ENCODE measurements around the gene COL1A1. TPM values are rescaled to one million over a fixed set of nuclear protein-coding genes. Genes with fewer than 3 reads are reported as not detected.

Gene COL1A1
- total RNA-seq, 1 experiment from 2014 or later: 23.4 TPM

GRCh38 chr17:50184611-50185398 is 16.6 kb downstream of the COL1A1 start:
- CTCF ChIA-PET: interaction anchor here (0.6 kb wide), 1 partner anchor 113 kb away, joined by 4 read pairs; no protein-coding TSS in a partner anchor
- Histone ChIP-seq H3K9me3 (no peaks in the 10 kb centered on the region), H3K27me3 (replicated peaks; ENCODE audit: control insufficient read depth, insufficient read depth, low read length) (no peaks in the 10 kb centered on the region), H3K4me1 (peaks cover 6% of the 10 kb centered on the region; the same call in 1 of the 2 replicates), H3K4me3 (ENCODE audit: low read depth, low read length) (no peak overlapping the region), H3K36me3 (ENCODE audit: control insufficient read depth, insufficient read depth, low read length) (no peaks in the 10 kb centered on the region)
- DNase-seq: no peak
- no peak for TF ChIP-seq CTCF (IDR thresholded peaks at IDR 0.05; ENCODE audit: insufficient read depth in 1 of 2, low read depth in 1 of 2, low read length in 1 of 2, severe bottlenecking in 1 of 2, unreplicated experiment in 1 of 2)
- Mint-ChIP-seq H3K27me3 (ENCODE audit: insufficient read depth, unreplicated experiment) (no peaks in the 10 kb centered on the region), H3K4me1 (ENCODE audit: low read depth, unreplicated experiment) (peaks cover 6% of the 10 kb centered on the region), H3K27ac (ENCODE audit: unreplicated experiment) (no peak overlapping the region), H3K36me3 (ENCODE audit: insufficient read depth, unreplicated experiment) (no peaks in the 10 kb centered on the region), H3K9me3 (ENCODE audit: unreplicated experiment) (no peaks in the 10 kb centered on the region), H3K4me3 (ENCODE audit: unreplicated experiment) (no peak overlapping the region)
- intact Hi-C loops (cut with micrococcal nuclease; ENCODE audit: unreplicated experiment): no loop called here
- BruUV-seq (replicated peaks): no TSS peak
- POLR2A ChIA-PET: no interaction called here

GRCh38 chr17:50184064-50184463 is 17.4 kb downstream of the COL1A1 start:
- intact Hi-C loops (cut with micrococcal nuclease; ENCODE audit: unreplicated experiment): no loop called here
- Mint-ChIP-seq H3K36me3 (ENCODE audit: insufficient read depth, unreplicated experiment) (no peaks in the 10 kb centered on the region), H3K4me3 (ENCODE audit: unreplicated experiment) (no peak overlapping the region), H3K4me1 (ENCODE audit: low read depth, unreplicated experiment) (peaks cover 6% of the 10 kb centered on the region), H3K27ac (ENCODE audit: unreplicated experiment) (no peak overlapping the region), H3K27me3 (ENCODE audit: insufficient read depth, unreplicated experiment) (no peaks in the 10 kb centered on the region), H3K9me3 (ENCODE audit: unreplicated experiment) (no peaks in the 10 kb centered on the region)
- POLR2A ChIA-PET: no interaction called here
- Histone ChIP-seq H3K36me3 (ENCODE audit: control insufficient read depth, insufficient read depth, low read length) (no peaks in the 10 kb centered on the region), H3K4me1 (peaks cover 6% of the 10 kb centered on the region; the same call in 1 of the 2 replicates), H3K27me3 (replicated peaks; ENCODE audit: control insufficient read depth, insufficient read depth, low read length) (no peaks in the 10 kb centered on the region), H3K4me3 (ENCODE audit: low read depth, low read length) (no peak overlapping the region), H3K9me3 (no peaks in the 10 kb centered on the region)
- CTCF ChIA-PET: interaction anchor here (0.6 to 0.7 kb wide), 3 partner anchors 114 to 303 kb away, joined by 3 to 7 read pairs (median 4); no protein-coding TSS in a partner anchor
- BruUV-seq (replicated peaks): no TSS peak
- no peak for DNase-seq
- no peak for TF ChIP-seq CTCF (IDR thresholded peaks at IDR 0.05; ENCODE audit: insufficient read depth in 1 of 2, low read depth in 1 of 2, low read length in 1 of 2, severe bottlenecking in 1 of 2, unreplicated experiment in 1 of 2)

- no peak for TF ChIP-seq CTCF (IDR thresholded peaks at IDR 0.05; ENCODE audit: insufficient read depth in 1 of 2, low read depth in 1 of 2, low read length in 1 of 2, severe bottlenecking in 1 of 2, unreplicated experiment in 1 of 2)
- H3K27ac Mint-ChIP-seq (ENCODE audit: unreplicated experiment): no peak overlapping the region
- CTCF ChIA-PET: interaction anchor here (0.6 to 0.7 kb wide), 4 partner anchors 15 to 303 kb away, joined by 3 to 7 read pairs (median 4); no protein-coding TSS in a partner anchor
- no peaks in the 10 kb centered on the region for H3K36me3 Mint-ChIP-seq (ENCODE audit: insufficient read depth, unreplicated experiment)
- Histone ChIP-seq H3K36me3 (ENCODE audit: control insufficient read depth, insufficient read depth, low read length) (no peaks in the 10 kb centered on the region), H3K27me3 (replicated peaks; ENCODE audit: control insufficient read depth, insufficient read depth, low read length) (no peaks in the 10 kb centered on the region), H3K4me1 (peaks cover 8% of the 10 kb centered on the region), H3K4me3 (ENCODE audit: low read depth, low read length) (no peak overlapping the region), H3K9me3 (no peaks in the 10 kb centered on the region)
- POLR2A ChIA-PET: no interaction called here
- DNase-seq: no peak
- intact Hi-C loops (cut with micrococcal nuclease; ENCODE audit: unreplicated experiment): no loop called here
- H3K4me1 Mint-ChIP-seq (ENCODE audit: low read depth, unreplicated experiment): peaks cover 8% of the 10 kb centered on the region
- no peak overlapping the region for H3K4me3 Mint-ChIP-seq (ENCODE audit: unreplicated experiment)
- no TSS peak for BruUV-seq (replicated peaks)
- no peaks in the 10 kb centered on the region for H3K27me3 Mint-ChIP-seq (ENCODE audit: insufficient read depth, unreplicated experiment)
- H3K9me3 Mint-ChIP-seq (ENCODE audit: unreplicated experiment): no peaks in the 10 kb centered on the region
Measured at GRCh38 chr17:50183421-50183994, 17.9 kb downstream of the COL1A1 start.

All from Caco-2 (cell line).